Activated naive CD8-positive, alpha-beta T cell (primary cell): ENCODE measurements around the gene ZNF236.
"Not testable (repeated sequence)": the region's sequence is repeated elsewhere in the genome, so short reads cannot be mapped to it uniquely, and the experiment has no call there.

ENCODE experiments used
- H3K27ac Mint-ChIP-seq: one replicate; pipeline ENCODE4 v1.8.0; 2021; ENCODE audit warnings: mixed read lengths
- H3K27me3 Mint-ChIP-seq: one replicate; pipeline ENCODE4 v1.8.0; 2021; ENCODE audit warnings: mixed read lengths
- H3K36me3 Mint-ChIP-seq: one replicate; pipeline ENCODE4 v1.8.0; 2021; ENCODE audit warnings: mixed read lengths
- H3K4me1 Mint-ChIP-seq: one replicate; pipeline ENCODE4 v1.8.0; 2021; ENCODE audit warnings: low read depth, mixed read lengths
- H3K4me3 Mint-ChIP-seq: one replicate; pipeline ENCODE4 v1.8.0; 2021; ENCODE audit warnings: mild to moderate bottlenecking, mixed read lengths
- H3K9me3 Mint-ChIP-seq: one replicate; pipeline ENCODE4 v1.8.0; 2021; ENCODE audit warnings: low read depth, mixed read lengths

Gene ZNF236

GRCh38 chr18:76982841-76983583, 160.7 kb downstream of the ZNF236 start:
- Mint-ChIP-seq H3K4me1 (peaks cover 8% of the 10 kb centered on the region), H3K9me3 (no peaks in the 10 kb centered on the region), H3K27ac (no peak overlapping the region), H3K27me3 (no peaks in the 10 kb centered on the region), H3K4me3 (no peak overlapping the region), H3K36me3 (peaks cover 4% of the 10 kb centered on the region)

GRCh38 chr18:76983613-76984051, 161.3 kb downstream of the ZNF236 start:
- Mint-ChIP-seq H3K4me3 (no peak overlapping the region), H3K9me3 (no peaks in the 10 kb centered on the region), H3K36me3 (peaks cover 4% of the 10 kb centered on the region), H3K27me3 (no peaks in the 10 kb centered on the region), H3K27ac (no peak overlapping the region), H3K4me1 (peaks cover 8% of the 10 kb centered on the region)

- Mint-ChIP-seq H3K4me1 (peaks cover 8% of the 10 kb centered on the region), H3K27me3 (no peaks in the 10 kb centered on the region), H3K36me3 (no peaks in the 10 kb centered on the region), H3K9me3 (no peaks in the 10 kb centered on the region), H3K4me3 (no peak overlapping the region), H3K27ac (no peak overlapping the region)
These were observed 162.1 kb downstream of the ZNF236 start for GRCh38 chr18:76984193-76985155.

- Mint-ChIP-seq H3K4me3 (no peak overlapping the region), H3K27ac (no peak overlapping the region), H3K9me3 (no peaks in the 10 kb centered on the region), H3K27me3 (no peaks in the 10 kb centered on the region), H3K36me3 (no peaks in the 10 kb centered on the region), H3K4me1 (peaks cover 8% of the 10 kb centered on the region)
These were observed 163.0 kb downstream of the ZNF236 start for GRCh38 chr18:76985156-76985950.

GRCh38 chr18:76985951-76986236, 163.5 kb downstream of the ZNF236 start:
- H3K4me1 Mint-ChIP-seq: peaks cover 8% of the 10 kb centered on the region
- H3K36me3 Mint-ChIP-seq: no peaks in the 10 kb centered on the region
- H3K9me3 Mint-ChIP-seq: no peaks in the 10 kb centered on the region
- H3K27me3 Mint-ChIP-seq: no peaks in the 10 kb centered on the region
- no peak overlapping the region for H3K27ac Mint-ChIP-seq
- H3K4me3 Mint-ChIP-seq: no peak overlapping the region

GRCh38 chr18:76986406-76986805, 164.0 kb downstream of the ZNF236 start:
- no peak overlapping the region for H3K4me3 Mint-ChIP-seq
- H3K9me3 Mint-ChIP-seq: no peaks in the 10 kb centered on the region
- H3K27ac Mint-ChIP-seq: no peak overlapping the region
- no peaks in the 10 kb centered on the region for H3K36me3 Mint-ChIP-seq
- no peaks in the 10 kb centered on the region for H3K27me3 Mint-ChIP-seq
- H3K4me1 Mint-ChIP-seq: peaks cover 8% of the 10 kb centered on the region

GRCh38 chr18:76988031-76988826, 165.9 kb downstream of the ZNF236 start:
- no peak overlapping the region for H3K27ac Mint-ChIP-seq
- peaks cover 4% of the 10 kb centered on the region for H3K4me1 Mint-ChIP-seq

GRCh38 chr18:76988827-76989646, 166.7 kb downstream of the ZNF236 start:
- Mint-ChIP-seq H3K27me3 (peaks cover 2% of the 10 kb centered on the region), H3K27ac (no peak overlapping the region), H3K36me3 (no peaks in the 10 kb centered on the region), H3K4me1 (no peaks in the 10 kb centered on the region), H3K4me3 (no peak overlapping the region), H3K9me3 (no peaks in the 10 kb centered on the region)

More at GRCh38 chr18:76988031-76988826, 165.9 kb downstream of the ZNF236 start:
- no peaks in the 10 kb centered on the region for H3K27me3 Mint-ChIP-seq
- no peaks in the 10 kb centered on the region for H3K9me3 Mint-ChIP-seq
- H3K36me3 Mint-ChIP-seq: no peaks in the 10 kb centered on the region
- H3K4me3 Mint-ChIP-seq: no peak overlapping the region

- H3K27me3 Mint-ChIP-seq: peaks cover 2% of the 10 kb centered on the region
- H3K9me3 Mint-ChIP-seq: no peaks in the 10 kb centered on the region
- H3K4me3 Mint-ChIP-seq: no peak overlapping the region
- no peaks in the 10 kb centered on the region for H3K36me3 Mint-ChIP-seq
- H3K27ac Mint-ChIP-seq: no peak overlapping the region
- no peaks in the 10 kb centered on the region for H3K4me1 Mint-ChIP-seq
These were observed 167.4 kb downstream of the ZNF236 start for GRCh38 chr18:76989647-76990190.

- not testable (repeated sequence) for H3K36me3 Mint-ChIP-seq, H3K27me3 Mint-ChIP-seq, H3K27ac Mint-ChIP-seq, H3K9me3 Mint-ChIP-seq, H3K4me1 Mint-ChIP-seq, H3K4me3 Mint-ChIP-seq
These were observed 168.1 kb downstream of the ZNF236 start for GRCh38 chr18:76990343-76991020.

- no peak overlapping the region for H3K4me3 Mint-ChIP-seq
- no peak overlapping the region for H3K27ac Mint-ChIP-seq
- H3K27me3 Mint-ChIP-seq: peaks cover 2% of the 10 kb centered on the region
- no peaks in the 10 kb centered on the region for H3K9me3 Mint-ChIP-seq
- no peaks in the 10 kb centered on the region for H3K4me1 Mint-ChIP-seq
- H3K36me3 Mint-ChIP-seq: no peaks in the 10 kb centered on the region
These were observed 168.8 kb downstream of the ZNF236 start for GRCh38 chr18:76991021-76991688.

GRCh38 chr18:76992226-76993084, 170.1 kb downstream of the ZNF236 start:
- no peaks in the 10 kb centered on the region for H3K36me3 Mint-ChIP-seq
- no peaks in the 10 kb centered on the region for H3K4me1 Mint-ChIP-seq
- no peak overlapping the region for H3K27ac Mint-ChIP-seq
- H3K9me3 Mint-ChIP-seq: no peaks in the 10 kb centered on the region
- H3K27me3 Mint-ChIP-seq: peaks cover 2% of the 10 kb centered on the region
- no peak overlapping the region for H3K4me3 Mint-ChIP-seq
